ENCODE data around the gene CEP83. TPM values are rescaled to one million over a fixed set of nuclear protein-coding genes. Genes with fewer than 3 reads are reported as not detected.

Gene CEP83
- total RNA-seq, 1 experiment from 2014 or later, result 19.2 TPM

GRCh38 chr12:94333396-94333795 lies 126.3 kb downstream of the CEP83 start:
- ATAC-seq (no peak), DNase-seq (ENCODE audit: low read depth, low spot score) (no peak)
- Histone ChIP-seq H3K4me1 (ENCODE audit: control insufficient read depth in 1 of 2, insufficient read depth in 2 of 2, low read length in 2 of 2) (no peaks in the 10 kb centered on the region), H3K9me3 (ENCODE audit: control insufficient read depth in 1 of 2, insufficient read depth in 1 of 2, low read depth in 1 of 2, low read length in 2 of 2) (no peaks in the 10 kb centered on the region), H3K79me2 (ENCODE audit: insufficient read depth, low read length) (no peaks in the 10 kb centered on the region), H3K27me3 (ENCODE audit: insufficient read depth, low read length) (no peaks in the 10 kb centered on the region), H3K36me3 (ENCODE audit: control insufficient read depth in 1 of 2, insufficient read depth in 2 of 2, low read length in 2 of 2) (peaks cover 0 to 7% of the 10 kb centered on the region in 2 experiments; a peak in 1 of 4 replicates), H2AFZ (ENCODE audit: low read depth, low read length, poor library complexity, severe bottlenecking) (no peak overlapping the region), H3K4me2 (ENCODE audit: low read length) (no peak overlapping the region), H3K4me3 (replicated peaks in 1 of 2; ENCODE audit: low read depth in 1 of 2, low read length in 2 of 2) (no peak overlapping the region), H3K9ac (ENCODE audit: low read length) (no peak overlapping the region), H4K20me1 (ENCODE audit: insufficient read depth) (no peaks in the 10 kb centered on the region), H3K27ac (ENCODE audit: low read depth, low read length) (no peak overlapping the region), H3K9me2 (ENCODE audit: insufficient read depth) (no peaks in the 10 kb centered on the region)
- intact Hi-C loops (cut with micrococcal nuclease), result no loop called here
- ChIA-PET POLR2A (no interaction called here), CTCF (no interaction called here), RAD21 (ENCODE audit: low non-redundant PET in 1 of 2, low total read pairs in 2 of 2, uncharacterized antibody in 2 of 2, unreplicated experiment in 2 of 2) (no interaction called here)
- no TSS peak for BruUV-seq (replicated peaks)
- no peak for TF ChIP-seq SRF (IDR thresholded peaks at IDR 0.05; ENCODE audit: low read depth)
- TF ChIP-seq, protein P1, sequence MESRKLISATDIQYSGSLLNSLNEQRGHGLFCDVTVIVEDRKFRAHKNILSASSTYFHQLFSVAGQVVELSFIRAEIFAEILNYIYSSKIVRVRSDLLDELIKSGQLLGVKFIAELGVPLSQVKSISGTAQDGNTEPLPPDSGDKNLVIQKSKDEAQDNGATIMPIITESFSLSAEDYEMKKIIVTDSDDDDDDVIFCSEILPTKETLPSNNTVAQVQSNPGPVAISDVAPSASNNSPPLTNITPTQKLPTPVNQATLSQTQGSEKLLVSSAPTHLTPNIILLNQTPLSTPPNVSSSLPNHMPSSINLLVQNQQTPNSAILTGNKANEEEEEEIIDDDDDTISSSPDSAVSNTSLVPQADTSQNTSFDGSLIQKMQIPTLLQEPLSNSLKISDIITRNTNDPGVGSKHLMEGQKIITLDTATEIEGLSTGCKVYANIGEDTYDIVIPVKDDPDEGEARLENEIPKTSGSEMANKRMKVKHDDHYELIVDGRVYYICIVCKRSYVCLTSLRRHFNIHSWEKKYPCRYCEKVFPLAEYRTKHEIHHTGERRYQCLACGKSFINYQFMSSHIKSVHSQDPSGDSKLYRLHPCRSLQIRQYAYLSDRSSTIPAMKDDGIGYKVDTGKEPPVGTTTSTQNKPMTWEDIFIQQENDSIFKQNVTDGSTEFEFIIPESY (IDR thresholded peaks at IDR 0.05; ENCODE audit: extremely low read depth, insufficient replicate concordance, low read length), result no peak
- TF ChIP-seq EZH2phosphoT487 (IDR thresholded peaks at IDR 0.05; ENCODE audit: borderline replicate concordance), result no peak
- no peak for TF ChIP-seq POLR2A (IDR thresholded peaks at IDR 0.05; ENCODE audit: borderline replicate concordance, extremely low read depth, insufficient read depth, insufficient read length)
- no peak for TF ChIP-seq CBX3 (IDR thresholded peaks at IDR 0.05; ENCODE audit: low read depth)
- no peak for TF ChIP-seq FOSL1 (IDR thresholded peaks at IDR 0.05; ENCODE audit: low read depth)
- TF ChIP-seq, protein P2, sequence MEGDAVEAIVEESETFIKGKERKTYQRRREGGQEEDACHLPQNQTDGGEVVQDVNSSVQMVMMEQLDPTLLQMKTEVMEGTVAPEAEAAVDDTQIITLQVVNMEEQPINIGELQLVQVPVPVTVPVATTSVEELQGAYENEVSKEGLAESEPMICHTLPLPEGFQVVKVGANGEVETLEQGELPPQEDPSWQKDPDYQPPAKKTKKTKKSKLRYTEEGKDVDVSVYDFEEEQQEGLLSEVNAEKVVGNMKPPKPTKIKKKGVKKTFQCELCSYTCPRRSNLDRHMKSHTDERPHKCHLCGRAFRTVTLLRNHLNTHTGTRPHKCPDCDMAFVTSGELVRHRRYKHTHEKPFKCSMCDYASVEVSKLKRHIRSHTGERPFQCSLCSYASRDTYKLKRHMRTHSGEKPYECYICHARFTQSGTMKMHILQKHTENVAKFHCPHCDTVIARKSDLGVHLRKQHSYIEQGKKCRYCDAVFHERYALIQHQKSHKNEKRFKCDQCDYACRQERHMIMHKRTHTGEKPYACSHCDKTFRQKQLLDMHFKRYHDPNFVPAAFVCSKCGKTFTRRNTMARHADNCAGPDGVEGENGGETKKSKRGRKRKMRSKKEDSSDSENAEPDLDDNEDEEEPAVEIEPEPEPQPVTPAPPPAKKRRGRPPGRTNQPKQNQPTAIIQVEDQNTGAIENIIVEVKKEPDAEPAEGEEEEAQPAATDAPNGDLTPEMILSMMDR (IDR thresholded peaks at IDR 0.05 in 2 of 3, conservative IDR thresholded peaks at IDR 0.05 in 1 of 3; ENCODE audit: borderline replicate concordance in 1 of 3, insufficient read depth in 1 of 3, low read depth in 2 of 3, low read length in 2 of 3), result no peak
- TF ChIP-seq EGR1 (IDR thresholded peaks at IDR 0.05; ENCODE audit: low read depth), result no peak
- no peak for TF ChIP-seq SIN3A (IDR thresholded peaks at IDR 0.05; ENCODE audit: low read depth)
- TF ChIP-seq ELF1 (IDR thresholded peaks at IDR 0.05; ENCODE audit: borderline replicate concordance, low read depth), result no peak
- TF ChIP-seq MAX (IDR thresholded peaks at IDR 0.05), result no peak
- no peak for TF ChIP-seq YY1 (IDR thresholded peaks at IDR 0.05; ENCODE audit: extremely low read depth, insufficient replicate concordance, low read depth, low read length)
- no peak for TF ChIP-seq EZH2 (IDR thresholded peaks at IDR 0.05)

Measured in HCT116 (cell line).